GM23248 (cell line): ENCODE measurements around the gene SYNE1. TPM values are rescaled to one million over a fixed set of nuclear protein-coding genes. Genes with fewer than 3 reads are reported as not detected.
"Not testable (repeated sequence)": the region's sequence is repeated elsewhere in the genome, so short reads cannot be mapped to it uniquely, and the experiment has no call there.

Experiments used
- DNase-seq: peaks from one replicate; pipeline ENCODE4 v3.0.0-alpha.2; 2015
- H2AFZ ChIP-seq: fragments of 200-600 bp; sonication (generic); 2 replicates; pipeline ENCODE4 v1.6.1; 2016; ENCODE audit warnings: antibody characterized with exemption
- H3F3A ChIP-seq: fragments of 200-600 bp; sonication (generic); 2 replicates; pipeline ENCODE4 v1.6.1; 2016; ENCODE audit warnings: mild to moderate bottlenecking, antibody characterized with exemption, mixed run types; ENCODE audit not compliant: insufficient read depth
- H3K27ac ChIP-seq: fragments of 200-600 bp; sonication (generic); 2 replicates; pipeline ENCODE4 v1.5.1; 2016; ENCODE audit warnings: mild to moderate bottlenecking
- H3K27me3 ChIP-seq: fragments of 200-600 bp; sonication (generic); replicated peaks from 2 replicates; pipeline ENCODE4 v1.6.1; 2016; ENCODE audit warnings: mild to moderate bottlenecking; ENCODE audit not compliant: insufficient read depth
- H3K36me3 ChIP-seq: fragments of 200-600 bp; sonication (generic); 2 replicates; pipeline ENCODE4 v1.6.1; 2016; ENCODE audit warnings: low read depth, mild to moderate bottlenecking
- H3K4me1 ChIP-seq: fragments of 200-600 bp; sonication (generic); 2 replicates; pipeline ENCODE4 v1.6.1; 2016; ENCODE audit warnings: mild to moderate bottlenecking; ENCODE audit not compliant: insufficient read depth
- H3K4me2 ChIP-seq: fragments of 200-600 bp; sonication (generic); one replicate; pipeline ENCODE4 v1.6.1; 2016; ENCODE audit warnings: mild to moderate bottlenecking; ENCODE audit not compliant: unreplicated experiment
- H3K4me3 ChIP-seq: fragments of 200-600 bp; sonication (generic); 2 replicates; pipeline ENCODE4 v1.5.1; 2016; ENCODE audit warnings: mild to moderate bottlenecking
- H3K79me2 ChIP-seq: fragments of 200-600 bp; sonication (generic); 2 replicates; pipeline ENCODE4 v1.6.1; 2016; ENCODE audit warnings: mild to moderate bottlenecking; ENCODE audit not compliant: insufficient read depth
- H3K9ac ChIP-seq: fragments of 200-600 bp; sonication (generic); 2 replicates; pipeline ENCODE4 v1.6.1; 2016; ENCODE audit warnings: mild to moderate bottlenecking
- H3K9me2 ChIP-seq: fragments of 200-600 bp; sonication (generic); 2 replicates; pipeline ENCODE4 v1.6.1; 2016; ENCODE audit warnings: mixed run types, mild to moderate bottlenecking, moderate library complexity; ENCODE audit not compliant: insufficient read depth
- H3K9me3 ChIP-seq: fragments of 200-600 bp; sonication (generic); one replicate; pipeline ENCODE4 v1.6.1; 2017; ENCODE audit warnings: low read depth
- H4K20me1 ChIP-seq: fragments of 200-600 bp; sonication (generic); 2 replicates; pipeline ENCODE4 v1.6.0; 2016; ENCODE audit not compliant: insufficient read depth
- EZH2 ChIP-seq: fragments of 200-600 bp; sonication (generic); IDR thresholded peaks from 2 replicates; pipeline ENCODE4 v1.6.1; 2018; ENCODE audit warnings: antibody characterized with exemption, mild to moderate bottlenecking; ENCODE audit not compliant: insufficient read depth, poor library complexity, severe bottlenecking
- EZH2phosphoT487 ChIP-seq: fragments of 200-600 bp; sonication (generic); IDR thresholded peaks from 2 replicates; pipeline ENCODE4 v1.6.1; 2018; ENCODE audit warnings: antibody characterized with exemption, moderate library complexity, mild to moderate bottlenecking, low read depth; ENCODE audit not compliant: insufficient read depth
- WGBS, 2 experiments: methylation state at CpG; one replicate each; pipeline ENCODE4 v1.1.6; 2015 to 2017; ENCODE audit warnings: low lambda C conversion rate in 2 of 2, low coverage in 1 of 2; ENCODE audit errors: missing lambda C conversion rate in 2 of 2; 5-methylcytosine and 5-hydroxymethylcytosine counted together
- in situ Hi-C: fragments of 300-500 bp; cut with MboI; formaldehyde crosslinking; loops from 2 replicates; pipeline ENCODE4 v1.15.0; 2020
- polyA plus RNA-seq: library from polyadenylated mRNA; unstranded; fragments of >200 nt; fragmentation: Nextera tagmentation; extraction: Ambion mirVana; gene quantifications from 2 replicates; pipeline ENCODE4 v1.2.1, GENCODE V29; 2016
- total RNA-seq: library from RNA; depleted of rRNA; stranded (reverse); fragments of >200 nt; shearing (Covaris generic); gene quantifications from 2 replicates; pipeline ENCODE4 v1.2.3, GENCODE V29; 2014

The SYNE1 gene
- total and polyA plus RNA-seq, 2 experiments from 2014 or later: 29.2 to 95.4 TPM

- H3K9me2 ChIP-seq: no peaks in the 10 kb centered on the region
- no peak overlapping the region for H3K9ac ChIP-seq
- no peak overlapping the region for H2AFZ ChIP-seq
- H3K27ac ChIP-seq: no peak overlapping the region
- no peaks in the 10 kb centered on the region for H3K9me3 ChIP-seq
- no peak overlapping the region for H3K4me3 ChIP-seq
- H3K27me3 ChIP-seq: no peaks in the 10 kb centered on the region
- no peak overlapping the region for H3K4me2 ChIP-seq
- TF ChIP-seq EZH2phosphoT487: no peak
- TF ChIP-seq EZH2: no peak
- WGBS, 2 experiments: 88 to 92% methylated on average over 2 of the region's 2 CpGs
- 0 out of 2 replicates have a peak, but pooled peaks cover 9% of the 10 kb centered on the region for H3F3A ChIP-seq
- in situ Hi-C loops: no loop called here
- no peaks in the 10 kb centered on the region for H4K20me1 ChIP-seq
- no peaks in the 10 kb centered on the region; the same call in 1 of the 2 replicates for H3K79me2 ChIP-seq
- no peak for DNase-seq
- peaks cover 8% of the 10 kb centered on the region for H3K4me1 ChIP-seq
- no peaks in the 10 kb centered on the region for H3K36me3 ChIP-seq
These were observed 4.9 kb downstream of the SYNE1 start for GRCh38 chr6:152632121-152632782.

GRCh38 chr6:152631376-152631775 lies 5.8 kb downstream of the SYNE1 start:
- WGBS, 2 experiments: 98% methylated on average over 3 of the region's 3 CpGs
- H3K27ac ChIP-seq: no peak overlapping the region
- no peak overlapping the region for H3K4me2 ChIP-seq
- H3K4me1 ChIP-seq: peaks cover 7% of the 10 kb centered on the region
- no peaks in the 10 kb centered on the region; the same call in 1 of the 2 replicates for H3K79me2 ChIP-seq
- no peaks in the 10 kb centered on the region for H3K27me3 ChIP-seq
- in situ Hi-C loops: no loop called here
- H3K4me3 ChIP-seq: no peak overlapping the region
- no peak for DNase-seq
- H2AFZ ChIP-seq: no peak overlapping the region
- H3K36me3 ChIP-seq: no peaks in the 10 kb centered on the region
- no peak overlapping the region for H3K9ac ChIP-seq
- H3F3A ChIP-seq: 0 out of 2 replicates have a peak, but pooled peaks cover 8% of the 10 kb centered on the region
- no peaks in the 10 kb centered on the region for H3K9me3 ChIP-seq
- TF ChIP-seq EZH2phosphoT487: no peak
- TF ChIP-seq EZH2: no peak
- no peaks in the 10 kb centered on the region for H4K20me1 ChIP-seq
- no peaks in the 10 kb centered on the region for H3K9me2 ChIP-seq

- Histone ChIP-seq H3K4me2 (no peak overlapping the region), H3K27ac (no peak overlapping the region), H3K4me3 (no peak overlapping the region), H3K36me3 (no peaks in the 10 kb centered on the region), H3K79me2 (no peaks in the 10 kb centered on the region; the same call in 1 of the 2 replicates), H2AFZ (no peak overlapping the region), H4K20me1 (no peaks in the 10 kb centered on the region), H3K9ac (no peak overlapping the region), H3K4me1 (peaks cover 6% of the 10 kb centered on the region), H3K9me2 (no peaks in the 10 kb centered on the region), H3K9me3 (no peaks in the 10 kb centered on the region), H3K27me3 (no peaks in the 10 kb centered on the region), H3F3A (0 out of 2 replicates have a peak, but pooled peaks cover 3% of the 10 kb centered on the region)
- no peak for DNase-seq
- in situ Hi-C loops: no loop called here
- WGBS, 2 experiments: 79 to 89% methylated on average over 1 of the region's 1 CpG
- TF ChIP-seq EZH2: no peak
These were observed 6.3 kb downstream of the SYNE1 start for GRCh38 chr6:152630832-152631231.

- Histone ChIP-seq H3K4me3 (no peak overlapping the region), H3K36me3 (no peaks in the 10 kb centered on the region), H3K9me2 (no peaks in the 10 kb centered on the region), H3K9me3 (no peaks in the 10 kb centered on the region), H4K20me1 (no peaks in the 10 kb centered on the region), H2AFZ (no peak overlapping the region), H3K4me1 (no peaks in the 10 kb centered on the region), H3K9ac (no peak overlapping the region), H3K79me2 (no peaks in the 10 kb centered on the region), H3K27me3 (no peaks in the 10 kb centered on the region), H3K4me2 (no peak overlapping the region), H3K27ac (no peak overlapping the region), H3F3A (no peaks in the 10 kb centered on the region)
- in situ Hi-C loops: no loop called here
- TF ChIP-seq EZH2phosphoT487 (no peak), EZH2 (no peak)
- WGBS, 2 experiments: 79 to 94% methylated on average over 2 of the region's 2 CpGs
- DNase-seq: no peak
These were observed 11.9 kb downstream of the SYNE1 start for GRCh38 chr6:152625213-152625612.

GRCh38 chr6:152614776-152615175 lies 22.4 kb downstream of the SYNE1 start:
- in situ Hi-C loops, H3K36me3 ChIP-seq, H3K4me2 ChIP-seq, H3K4me3 ChIP-seq, H3K9me3 ChIP-seq, H3K27ac ChIP-seq, H3F3A ChIP-seq, H3K79me2 ChIP-seq, DNase-seq, H3K27me3 ChIP-seq, H3K4me1 ChIP-seq, H4K20me1 ChIP-seq, H3K9ac ChIP-seq, H3K9me2 ChIP-seq, H2AFZ ChIP-seq: not testable (repeated sequence)
- 89 to 91% methylated on average over 3 of the region's 3 CpGs for WGBS, 2 experiments
